ENCODE results near the gene HSF5. TPM values are rescaled to one million over a fixed set of nuclear protein-coding genes. Genes with fewer than 3 reads are reported as not detected.

Gene HSF5
- total RNA-seq, 1 experiment from 2014 or later, result not detected

DNA sequence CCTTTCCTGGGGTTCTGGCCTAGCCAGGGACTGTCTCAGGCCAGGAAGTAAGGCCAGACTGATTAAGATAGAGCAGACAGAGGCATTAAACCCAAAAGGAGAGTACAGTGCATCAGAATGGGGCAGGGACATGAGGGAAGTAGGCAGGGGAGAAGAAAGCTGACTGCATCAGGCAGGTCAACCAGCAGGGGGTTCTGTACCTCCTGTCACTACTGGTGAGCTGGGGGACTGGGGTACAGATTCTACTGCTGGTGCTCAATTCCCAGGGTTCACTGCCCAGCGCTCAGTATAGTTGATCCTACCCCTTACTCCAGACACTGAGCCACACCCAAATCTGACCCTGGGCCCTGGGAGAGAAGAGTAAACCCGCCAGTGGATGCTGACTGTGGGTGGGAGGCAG lies 39.1 kb upstream of the HSF5 start:
- DNase-seq, result no peak
- Histone ChIP-seq H3K36me3 (replicated peaks; ENCODE audit: control insufficient read depth, insufficient read depth, low read length) (no peaks in the 10 kb centered on the region), H3K4me3 (ENCODE audit: insufficient read depth, low read depth, low read length) (no peak overlapping the region), H3K27me3 (ENCODE audit: control insufficient read depth, insufficient read depth, low read length) (peaks cover 7% of the 10 kb centered on the region; the same call in 1 of the 2 replicates)

GRCh38 chr17:58525239-58525638 lies 37.0 kb upstream of the HSF5 start:
- no peaks in the 10 kb centered on the region for H3K36me3 ChIP-seq (replicated peaks; ENCODE audit: control insufficient read depth, insufficient read depth, low read length)
- H3K4me3 ChIP-seq (ENCODE audit: insufficient read depth, low read depth, low read length), result no peak overlapping the region
- DNase-seq, result no peak
- no peaks in the 10 kb centered on the region; the same call in 1 of the 2 replicates for H3K27me3 ChIP-seq (ENCODE audit: control insufficient read depth, insufficient read depth, low read length)

GRCh38 chr17:58521680-58522079 lies 33.5 kb upstream of the HSF5 start:
- Histone ChIP-seq H3K27me3 (ENCODE audit: control insufficient read depth, insufficient read depth, low read length) (no peaks in the 10 kb centered on the region), H3K4me3 (ENCODE audit: insufficient read depth, low read depth, low read length) (no peak overlapping the region), H3K36me3 (replicated peaks; ENCODE audit: control insufficient read depth, insufficient read depth, low read length) (no peaks in the 10 kb centered on the region)
- no peak for DNase-seq

GRCh38 chr17:58520843-58521430 lies 32.7 kb upstream of the HSF5 start:
- no peaks in the 10 kb centered on the region for H3K36me3 ChIP-seq (replicated peaks; ENCODE audit: control insufficient read depth, insufficient read depth, low read length)
- DNase-seq, result peak; percentile 78
- no peaks in the 10 kb centered on the region for H3K27me3 ChIP-seq (ENCODE audit: control insufficient read depth, insufficient read depth, low read length)
- H3K4me3 ChIP-seq (ENCODE audit: insufficient read depth, low read depth, low read length), result no peak overlapping the region

GRCh38 chr17:58517928-58518609 lies 29.9 kb upstream of the HSF5 start:
- H3K36me3 ChIP-seq (replicated peaks; ENCODE audit: control insufficient read depth, insufficient read depth, low read length), result no peaks in the 10 kb centered on the region
- DNase-seq, result peak; percentile 98

GRCh38 chr17:58517378-58517927 lies 29.2 kb upstream of the HSF5 start:
- DNase-seq, result no peak
- Histone ChIP-seq H3K36me3 (replicated peaks; ENCODE audit: control insufficient read depth, insufficient read depth, low read length) (peaks cover 2% of the 10 kb centered on the region), H3K27me3 (ENCODE audit: control insufficient read depth, insufficient read depth, low read length) (no peaks in the 10 kb centered on the region), H3K4me3 (ENCODE audit: insufficient read depth, low read depth, low read length) (peak overlapping the region; percentile 76)

More at GRCh38 chr17:58517928-58518609, 29.9 kb upstream of the HSF5 start:
- H3K27me3 ChIP-seq (ENCODE audit: control insufficient read depth, insufficient read depth, low read length), result no peaks in the 10 kb centered on the region
- peak overlapping the region; percentile 76 for H3K4me3 ChIP-seq (ENCODE audit: insufficient read depth, low read depth, low read length)

DNA sequence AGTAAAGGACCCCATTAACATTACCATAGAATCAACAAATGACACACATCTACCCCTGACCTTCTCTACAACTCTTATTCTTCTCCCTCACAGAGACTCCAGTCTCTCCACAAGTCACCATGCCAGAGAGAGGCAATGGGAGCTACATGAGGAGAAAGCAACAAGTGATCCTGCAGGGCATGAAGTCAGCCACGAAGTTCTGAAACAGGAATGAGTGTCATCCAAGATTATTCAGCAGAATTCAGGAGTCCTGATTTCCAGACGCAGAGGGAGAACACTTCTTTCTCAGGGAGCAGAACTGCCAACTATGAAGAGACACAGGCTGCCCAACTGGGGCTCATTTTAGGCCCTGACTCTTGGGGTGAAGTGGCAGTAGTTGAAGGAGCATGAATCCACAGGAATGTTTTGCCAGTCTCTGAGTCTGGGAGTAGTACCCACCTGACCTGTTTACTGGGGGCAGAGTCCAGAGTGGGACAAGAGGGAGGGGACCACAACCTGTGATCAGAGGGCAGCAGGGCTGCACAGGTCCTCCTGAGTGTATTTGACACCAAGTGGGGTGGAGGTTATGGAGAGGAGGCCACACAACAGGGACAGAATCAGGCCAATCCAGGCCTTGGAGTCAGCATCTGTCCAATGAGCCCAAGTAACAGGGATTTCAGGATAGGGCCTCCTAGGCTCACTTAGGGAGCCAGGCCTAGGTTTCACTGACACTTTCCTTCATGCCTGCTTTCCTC lies 28.6 kb upstream of the HSF5 start:
- no peaks in the 10 kb centered on the region for H3K27me3 ChIP-seq (ENCODE audit: control insufficient read depth, insufficient read depth, low read length)
- DNase-seq, result no peak
- H3K36me3 ChIP-seq (replicated peaks; ENCODE audit: control insufficient read depth, insufficient read depth, low read length), result peaks cover 3% of the 10 kb centered on the region
- H3K4me3 ChIP-seq (ENCODE audit: insufficient read depth, low read depth, low read length), result peak overlapping the region; percentile 76

GRCh38 chr17:58515286-58515685 lies 27.1 kb upstream of the HSF5 start:
- Histone ChIP-seq H3K27me3 (ENCODE audit: control insufficient read depth, insufficient read depth, low read length) (no peaks in the 10 kb centered on the region), H3K36me3 (replicated peaks; ENCODE audit: control insufficient read depth, insufficient read depth, low read length) (peaks cover 16% of the 10 kb centered on the region), H3K4me3 (ENCODE audit: insufficient read depth, low read depth, low read length) (peak overlapping the region; percentile 65)
- no peak for DNase-seq

DNA sequence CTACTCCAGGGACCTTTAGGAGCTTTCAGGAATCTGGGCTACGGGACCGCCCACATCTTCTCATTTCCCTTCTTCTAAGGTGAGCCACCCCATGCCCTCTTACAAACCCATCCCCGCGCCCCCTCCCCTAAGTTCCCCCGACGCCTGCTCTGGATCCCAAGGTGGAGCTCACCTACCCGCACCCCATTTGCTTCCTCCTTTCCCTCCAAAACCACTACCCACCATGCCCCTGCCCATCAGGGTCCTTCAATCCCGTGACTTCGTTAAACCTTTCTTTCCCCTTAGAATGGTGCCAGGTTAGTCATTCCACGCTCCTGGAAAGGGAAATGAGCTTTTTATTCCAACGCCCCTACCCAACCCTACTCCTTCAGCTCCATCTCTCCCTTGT lies 26.6 kb upstream of the HSF5 start:
- Histone ChIP-seq H3K4me3 (ENCODE audit: insufficient read depth, low read depth, low read length) (peak overlapping the region; percentile 65), H3K27me3 (ENCODE audit: control insufficient read depth, insufficient read depth, low read length) (no peaks in the 10 kb centered on the region), H3K36me3 (replicated peaks; ENCODE audit: control insufficient read depth, insufficient read depth, low read length) (peaks cover 21% of the 10 kb centered on the region)
- DNase-seq, result no peak

- H3K27me3 ChIP-seq (ENCODE audit: control insufficient read depth, insufficient read depth, low read length), result no peaks in the 10 kb centered on the region
- peak; percentile 98 for DNase-seq
- peaks cover 22% of the 10 kb centered on the region for H3K36me3 ChIP-seq (replicated peaks; ENCODE audit: control insufficient read depth, insufficient read depth, low read length)
- peak within 1 kb of the TSS; percentile 65 for H3K4me3 ChIP-seq (ENCODE audit: insufficient read depth, low read depth, low read length)
Measured at GRCh38 chr17:58513965-58514769, 26.0 kb upstream of the HSF5 start, which contains the start of gene MTMR4. Gene MTMR4 (minus strand): TSS chr17:58514638. CDS start chr17:58514407, 231 bp downstream.

GRCh38 chr17:58513267-58513964 lies 25.2 kb upstream of the HSF5 start:
- H3K27me3 ChIP-seq (ENCODE audit: control insufficient read depth, insufficient read depth, low read length), result no peaks in the 10 kb centered on the region
- peak; percentile 36 for DNase-seq
- peaks cover 28% of the 10 kb centered on the region for H3K36me3 ChIP-seq (replicated peaks; ENCODE audit: control insufficient read depth, insufficient read depth, low read length)
- H3K4me3 ChIP-seq (ENCODE audit: insufficient read depth, low read depth, low read length), result peak overlapping the region; percentile 65

- Histone ChIP-seq H3K36me3 (replicated peaks; ENCODE audit: control insufficient read depth, insufficient read depth, low read length) (peaks cover 47% of the 10 kb centered on the region), H3K27me3 (ENCODE audit: control insufficient read depth, insufficient read depth, low read length) (no peaks in the 10 kb centered on the region), H3K4me3 (ENCODE audit: insufficient read depth, low read depth, low read length) (no peak overlapping the region)
- DNase-seq, result no peak
Measured at GRCh38 chr17:58510075-58510474, 21.9 kb upstream of the HSF5 start.

GRCh38 chr17:58508341-58509067 lies 20.3 kb upstream of the HSF5 start:
- peaks cover 57% of the 10 kb centered on the region for H3K36me3 ChIP-seq (replicated peaks; ENCODE audit: control insufficient read depth, insufficient read depth, low read length)
- DNase-seq, result no peak
- no peaks in the 10 kb centered on the region for H3K27me3 ChIP-seq (ENCODE audit: control insufficient read depth, insufficient read depth, low read length)
- no peak overlapping the region for H3K4me3 ChIP-seq (ENCODE audit: insufficient read depth, low read depth, low read length)

Data from H7 (cell line).